ENCODE measurements around the gene VPS37C.
"Not testable (repeated sequence)": the region's sequence is repeated elsewhere in the genome, so short reads cannot be mapped to it uniquely, and the experiment has no call there.

The VPS37C gene

DNA sequence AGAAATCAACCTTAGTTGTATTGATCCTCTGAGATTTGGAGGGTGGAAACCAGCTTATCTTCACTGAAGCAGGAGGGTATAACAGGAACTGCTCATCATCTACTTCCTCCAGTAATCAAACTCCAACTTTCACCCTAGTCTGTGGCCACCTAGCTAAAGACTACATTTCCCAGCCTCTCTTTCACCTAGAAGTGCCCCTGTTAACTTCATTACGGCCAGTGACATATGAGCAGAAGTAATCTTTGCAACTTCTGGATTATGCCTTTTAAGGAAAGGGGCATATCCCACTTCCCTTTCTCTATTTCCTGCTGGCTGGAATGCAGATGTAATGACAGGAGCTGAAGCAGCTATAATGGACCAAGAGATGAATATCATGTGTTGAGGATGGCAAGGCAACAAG is 7.6 kb upstream of the VPS37C start:
- H3K36me3 ChIP-seq (ENCODE audit: insufficient read depth), result no peaks in the 10 kb centered on the region
- no peak overlapping the region for H3K9ac ChIP-seq
- no peaks in the 10 kb centered on the region for H4K20me1 ChIP-seq (ENCODE audit: insufficient read depth)
- H2AFZ ChIP-seq (ENCODE audit: low read depth), result no peak overlapping the region
- no peak overlapping the region for H3K27ac ChIP-seq
- no peaks in the 10 kb centered on the region; the same call in 1 of the 2 replicates for H3K27me3 ChIP-seq (ENCODE audit: insufficient read depth, low read depth)
- H3K79me2 ChIP-seq (ENCODE audit: insufficient read depth, low read depth), result no peaks in the 10 kb centered on the region
- no peak overlapping the region for H3K4me3 ChIP-seq (IDR thresholded peaks at IDR 0.05; ENCODE audit: insufficient read depth, low read depth, low read length)
- peaks cover 8% of the 10 kb centered on the region for H3K4me1 ChIP-seq (ENCODE audit: low read depth, poor library complexity, severe bottlenecking)
- no peak overlapping the region for H3K4me2 ChIP-seq
- TF ChIP-seq, protein P1, sequence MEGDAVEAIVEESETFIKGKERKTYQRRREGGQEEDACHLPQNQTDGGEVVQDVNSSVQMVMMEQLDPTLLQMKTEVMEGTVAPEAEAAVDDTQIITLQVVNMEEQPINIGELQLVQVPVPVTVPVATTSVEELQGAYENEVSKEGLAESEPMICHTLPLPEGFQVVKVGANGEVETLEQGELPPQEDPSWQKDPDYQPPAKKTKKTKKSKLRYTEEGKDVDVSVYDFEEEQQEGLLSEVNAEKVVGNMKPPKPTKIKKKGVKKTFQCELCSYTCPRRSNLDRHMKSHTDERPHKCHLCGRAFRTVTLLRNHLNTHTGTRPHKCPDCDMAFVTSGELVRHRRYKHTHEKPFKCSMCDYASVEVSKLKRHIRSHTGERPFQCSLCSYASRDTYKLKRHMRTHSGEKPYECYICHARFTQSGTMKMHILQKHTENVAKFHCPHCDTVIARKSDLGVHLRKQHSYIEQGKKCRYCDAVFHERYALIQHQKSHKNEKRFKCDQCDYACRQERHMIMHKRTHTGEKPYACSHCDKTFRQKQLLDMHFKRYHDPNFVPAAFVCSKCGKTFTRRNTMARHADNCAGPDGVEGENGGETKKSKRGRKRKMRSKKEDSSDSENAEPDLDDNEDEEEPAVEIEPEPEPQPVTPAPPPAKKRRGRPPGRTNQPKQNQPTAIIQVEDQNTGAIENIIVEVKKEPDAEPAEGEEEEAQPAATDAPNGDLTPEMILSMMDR (conservative IDR thresholded peaks at IDR 0.05; ENCODE audit: low read depth, low read length), result no peak

DNA sequence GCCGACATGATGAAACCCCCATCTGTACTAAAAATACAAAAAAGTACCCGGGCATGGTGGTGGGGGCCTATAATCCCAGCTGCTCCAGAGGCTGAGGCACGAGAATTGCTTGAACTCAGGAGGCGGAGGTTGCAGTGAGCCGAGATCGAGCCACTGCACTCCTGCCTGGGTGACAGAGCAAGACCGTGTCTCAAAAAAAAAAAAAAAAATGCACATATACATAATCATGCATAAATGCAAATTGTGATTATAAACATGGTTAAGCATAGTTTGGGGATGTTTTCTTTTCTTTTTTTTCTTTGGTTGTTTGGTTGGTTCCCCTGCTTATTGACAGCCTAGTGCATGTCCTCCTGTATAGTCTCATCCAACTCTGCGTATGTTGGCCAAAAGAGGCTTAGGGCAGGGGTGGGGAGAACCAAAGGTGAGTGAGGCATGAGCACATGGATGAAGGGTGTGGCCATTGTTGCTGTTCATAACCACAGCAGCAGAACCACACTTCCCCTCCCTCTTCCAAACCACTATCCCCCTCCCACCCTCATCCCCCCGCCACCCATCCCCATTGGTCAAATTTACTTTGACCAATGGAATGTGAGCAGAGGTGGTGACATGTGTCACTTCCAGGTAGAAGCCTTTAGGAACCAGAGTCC is 6.9 kb upstream of the VPS37C start:
- Histone ChIP-seq H2AFZ (ENCODE audit: low read depth) (no peak overlapping the region), H3K4me2 (no peak overlapping the region), H3K27ac (no peak overlapping the region), H3K36me3 (ENCODE audit: insufficient read depth) (no peaks in the 10 kb centered on the region), H3K4me1 (ENCODE audit: low read depth, poor library complexity, severe bottlenecking) (peaks cover 8% of the 10 kb centered on the region), H3K9ac (no peak overlapping the region), H3K27me3 (ENCODE audit: insufficient read depth, low read depth) (no peaks in the 10 kb centered on the region; the same call in 1 of the 2 replicates), H4K20me1 (ENCODE audit: insufficient read depth) (no peaks in the 10 kb centered on the region), H3K79me2 (ENCODE audit: insufficient read depth, low read depth) (no peaks in the 10 kb centered on the region), H3K4me3 (IDR thresholded peaks at IDR 0.05; ENCODE audit: insufficient read depth, low read depth, low read length) (no peak overlapping the region)
- TF ChIP-seq, protein P1 (conservative IDR thresholded peaks at IDR 0.05; ENCODE audit: low read depth, low read length), result no peak

DNA sequence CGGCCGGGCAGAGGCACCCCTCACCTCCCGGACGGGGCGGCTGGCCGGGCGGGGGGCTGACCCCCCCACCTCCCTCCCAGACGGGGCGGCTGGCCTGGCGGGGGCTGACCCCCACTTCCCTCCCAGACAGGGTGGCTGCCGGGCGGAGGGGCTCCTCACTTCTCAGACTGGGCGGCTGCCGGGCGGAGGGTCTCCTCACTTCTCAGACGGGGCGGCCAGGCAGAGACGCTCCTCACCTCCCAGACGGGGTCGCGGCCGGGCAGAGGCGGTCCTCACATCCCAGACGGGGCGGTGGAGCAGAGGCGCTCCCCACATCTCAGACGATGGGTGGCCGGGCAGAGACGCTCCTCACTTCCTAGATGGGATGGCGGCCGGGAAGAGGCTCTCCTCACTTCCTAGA is 5.1 kb upstream of the VPS37C start:
- not testable (repeated sequence) for H3K4me3 ChIP-seq (IDR thresholded peaks at IDR 0.05; ENCODE audit: insufficient read depth, low read depth, low read length); H3K9ac ChIP-seq; H3K27me3 ChIP-seq (ENCODE audit: insufficient read depth, low read depth); H3K27ac ChIP-seq; H3K79me2 ChIP-seq (ENCODE audit: insufficient read depth, low read depth); H3K4me2 ChIP-seq; H2AFZ ChIP-seq (ENCODE audit: low read depth); H4K20me1 ChIP-seq (ENCODE audit: insufficient read depth); H3K36me3 ChIP-seq (ENCODE audit: insufficient read depth)
- H3K4me1 ChIP-seq (ENCODE audit: low read depth, poor library complexity, severe bottlenecking), result peaks cover 18% of the 10 kb centered on the region

DNA sequence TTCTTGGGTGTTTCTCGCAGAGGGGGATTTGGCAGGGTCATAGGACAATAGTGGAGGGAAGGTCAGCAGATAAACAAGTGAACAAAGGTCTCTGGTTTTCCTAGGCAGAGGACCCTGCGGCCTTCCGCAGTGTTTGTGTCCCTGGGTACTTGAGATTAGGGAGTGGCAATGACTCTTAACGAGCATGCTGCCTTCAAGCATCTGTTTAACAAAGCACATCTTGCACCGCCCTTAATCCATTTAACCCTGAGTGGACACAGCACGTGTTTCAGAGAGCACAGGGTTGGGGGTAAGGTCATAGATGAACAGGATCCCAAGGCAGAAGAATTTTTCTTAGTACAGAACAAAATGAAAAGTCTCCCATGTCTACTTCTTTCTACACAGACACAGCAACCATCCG is 4.6 kb upstream of the VPS37C start:
- H3K4me3 ChIP-seq (IDR thresholded peaks at IDR 0.05; ENCODE audit: insufficient read depth, low read depth, low read length); H3K79me2 ChIP-seq (ENCODE audit: insufficient read depth, low read depth); H4K20me1 ChIP-seq (ENCODE audit: insufficient read depth); H3K27me3 ChIP-seq (ENCODE audit: insufficient read depth, low read depth); H3K27ac ChIP-seq; H3K36me3 ChIP-seq (ENCODE audit: insufficient read depth); H3K9ac ChIP-seq; H3K4me2 ChIP-seq; H2AFZ ChIP-seq (ENCODE audit: low read depth): not testable (repeated sequence)
- H3K4me1 ChIP-seq (ENCODE audit: low read depth, poor library complexity, severe bottlenecking), result peaks cover 19% of the 10 kb centered on the region

DNA sequence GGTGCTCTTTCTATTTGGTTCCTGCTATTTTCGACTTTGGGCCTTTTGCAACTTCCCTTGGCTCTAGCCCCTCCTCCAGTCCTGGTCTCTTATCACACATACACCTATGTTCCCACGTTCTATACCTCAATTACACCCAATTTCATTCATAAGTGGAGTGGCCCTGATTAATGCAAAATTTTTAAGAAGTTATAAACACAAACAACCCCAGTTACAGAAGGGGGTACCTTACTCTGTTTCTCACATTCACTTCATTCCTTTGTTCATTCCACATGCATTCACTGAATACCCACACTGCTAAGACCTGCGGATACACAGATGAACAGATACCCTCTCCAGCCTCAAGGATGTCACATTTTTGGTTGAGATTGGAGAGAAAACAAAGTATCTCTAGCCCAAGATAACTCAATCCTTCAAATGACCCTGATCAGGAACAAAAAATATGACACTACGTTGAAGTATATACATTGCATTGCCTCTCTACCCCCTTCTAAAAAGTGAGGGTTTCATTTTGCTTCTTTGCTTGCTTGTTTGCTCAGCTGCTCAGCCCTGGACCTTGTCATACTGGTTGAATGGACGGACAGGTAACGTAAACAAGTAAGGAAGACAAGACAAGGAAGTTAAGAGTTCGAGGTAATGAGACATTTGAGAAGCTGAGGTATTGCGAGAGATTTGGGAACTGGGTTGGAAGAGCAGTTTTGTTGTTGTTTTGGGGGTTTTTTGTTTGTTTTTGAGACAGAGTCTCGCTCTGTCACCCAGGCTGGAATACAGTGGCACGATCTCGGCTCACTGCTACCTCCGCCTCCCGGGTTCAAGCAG is 3.6 kb upstream of the VPS37C start:
- Histone ChIP-seq H3K4me2 (no peak overlapping the region), H3K4me1 (ENCODE audit: low read depth, poor library complexity, severe bottlenecking) (peaks cover 29% of the 10 kb centered on the region), H3K9ac (no peak overlapping the region), H3K36me3 (ENCODE audit: insufficient read depth) (no peaks in the 10 kb centered on the region), H4K20me1 (ENCODE audit: insufficient read depth) (no peaks in the 10 kb centered on the region), H3K27me3 (ENCODE audit: insufficient read depth, low read depth) (no peaks in the 10 kb centered on the region), H3K79me2 (ENCODE audit: insufficient read depth, low read depth) (no peaks in the 10 kb centered on the region), H3K4me3 (IDR thresholded peaks at IDR 0.05; ENCODE audit: insufficient read depth, low read depth, low read length) (no peak overlapping the region), H2AFZ (ENCODE audit: low read depth) (no peak overlapping the region), H3K27ac (no peak overlapping the region)
- TF ChIP-seq, protein P1 (conservative IDR thresholded peaks at IDR 0.05; ENCODE audit: low read depth, low read length), result no peak
